DND-41 (cell line): ENCODE measurements around the gene PFKFB2.
A peak's percentile ranks its signal among the peaks of the same experiment; 100 is the strongest.

Experiments used
- ATAC-seq: fragments of 200-7000 bp; cut with Tn5 transposase; 3 replicates; pipeline ENCODE4 v1.9.1; 2021; ENCODE audit warnings: low read depth; ENCODE audit not compliant: insufficient read depth
- DNase-seq: peaks from one replicate; pipeline ENCODE4 v3.0.0-alpha.2; 2020
- H2AFZ ChIP-seq: 2 replicates; pipeline ENCODE4 v1.6.0; 2012; ENCODE audit warnings: low read depth, low read length
- H3K27ac ChIP-seq: 2 replicates; pipeline ENCODE4 v1.5.1; 2012; ENCODE audit warnings: low read length, inconsistent platforms
- H3K27me3 ChIP-seq: fragments of 200-600 bp; sonication (generic); 2 replicates; pipeline ENCODE4 v1.6.0; 2012; ENCODE audit warnings: low read length, mild to moderate bottlenecking, inconsistent platforms; ENCODE audit not compliant: insufficient read depth, poor library complexity
- H3K36me3 ChIP-seq: 2 replicates; pipeline ENCODE4 v1.5.1; 2012; ENCODE audit warnings: low read length, inconsistent platforms; ENCODE audit not compliant: insufficient read depth
- H3K4me1 ChIP-seq: 2 replicates; pipeline ENCODE4 v1.5.1; 2012; ENCODE audit warnings: mild to moderate bottlenecking, low read length; ENCODE audit not compliant: insufficient read depth
- H3K4me2 ChIP-seq: 2 replicates; pipeline ENCODE4 v1.6.0; 2012; ENCODE audit warnings: mild to moderate bottlenecking, moderate library complexity, low read length, inconsistent platforms; ENCODE audit not compliant: insufficient read depth
- H3K4me3 ChIP-seq, 2 experiments: fragments of 200-600 bp in 1 of 2; shearing (Covaris generic) in 1 of 2; 2 replicates each; pipeline ENCODE4 v1.5.1; 2012 to 2016; ENCODE audit warnings: inconsistent platforms in 2 of 2, low read length in 2 of 2, mild to moderate bottlenecking in 2 of 2, low read depth in 1 of 2, moderate library complexity in 1 of 2
- H3K79me2 ChIP-seq: 2 replicates; pipeline ENCODE4 v1.6.0; 2012; ENCODE audit warnings: low read length, inconsistent platforms; ENCODE audit not compliant: insufficient read depth
- H3K9ac ChIP-seq: 2 replicates; pipeline ENCODE4 v1.6.0; 2012; ENCODE audit warnings: low read depth, mild to moderate bottlenecking, inconsistent platforms, low read length, moderate library complexity
- H3K9me3 ChIP-seq: 2 replicates; pipeline ENCODE4 v1.5.1; 2012; ENCODE audit warnings: low read length, moderate library complexity, mild to moderate bottlenecking, inconsistent platforms; ENCODE audit not compliant: insufficient read depth, severe bottlenecking
- H4K20me1 ChIP-seq: 2 replicates; pipeline ENCODE4 v1.6.0; 2012; ENCODE audit warnings: low read length; ENCODE audit not compliant: insufficient read depth
- EZH2 ChIP-seq: IDR thresholded peaks from 3 replicates; pipeline ENCODE4 v1.6.1; 2012; ENCODE audit warnings: borderline replicate concordance, low read depth, mild to moderate bottlenecking, moderate library complexity, low read length, inconsistent platforms; ENCODE audit not compliant: severe bottlenecking
- TF ChIP-seq, protein P1 (sequence below): IDR thresholded peaks from 2 replicates; pipeline ENCODE4 v1.5.1; 2012; ENCODE audit warnings: borderline replicate concordance, low read length, moderate library complexity, mild to moderate bottlenecking; ENCODE audit not compliant: poor library complexity, severe bottlenecking; ENCODE audit errors: extremely low read depth

PFKFB2 gene

GRCh38 chr1:207052911-207053769, at the start of gene PFKFB2:
Gene PFKFB2 (plus strand): TSS chr1:207053275. CDS start chr1:207054718, 1,443 bp downstream.
- ATAC-seq (peak; percentile 79), DNase-seq (peak; percentile 80)
- peak within 1 kb of the TSS; percentile 82 for H2AFZ ChIP-seq
- peaks cover 43% of the 10 kb centered on the region for H3K4me1 ChIP-seq
- peaks cover 24% of the 10 kb centered on the region for H3K79me2 ChIP-seq
- TF ChIP-seq, protein P1, sequence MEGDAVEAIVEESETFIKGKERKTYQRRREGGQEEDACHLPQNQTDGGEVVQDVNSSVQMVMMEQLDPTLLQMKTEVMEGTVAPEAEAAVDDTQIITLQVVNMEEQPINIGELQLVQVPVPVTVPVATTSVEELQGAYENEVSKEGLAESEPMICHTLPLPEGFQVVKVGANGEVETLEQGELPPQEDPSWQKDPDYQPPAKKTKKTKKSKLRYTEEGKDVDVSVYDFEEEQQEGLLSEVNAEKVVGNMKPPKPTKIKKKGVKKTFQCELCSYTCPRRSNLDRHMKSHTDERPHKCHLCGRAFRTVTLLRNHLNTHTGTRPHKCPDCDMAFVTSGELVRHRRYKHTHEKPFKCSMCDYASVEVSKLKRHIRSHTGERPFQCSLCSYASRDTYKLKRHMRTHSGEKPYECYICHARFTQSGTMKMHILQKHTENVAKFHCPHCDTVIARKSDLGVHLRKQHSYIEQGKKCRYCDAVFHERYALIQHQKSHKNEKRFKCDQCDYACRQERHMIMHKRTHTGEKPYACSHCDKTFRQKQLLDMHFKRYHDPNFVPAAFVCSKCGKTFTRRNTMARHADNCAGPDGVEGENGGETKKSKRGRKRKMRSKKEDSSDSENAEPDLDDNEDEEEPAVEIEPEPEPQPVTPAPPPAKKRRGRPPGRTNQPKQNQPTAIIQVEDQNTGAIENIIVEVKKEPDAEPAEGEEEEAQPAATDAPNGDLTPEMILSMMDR, result no peak
- peak; percentile 18 for TF ChIP-seq EZH2
- peaks cover 9% of the 10 kb centered on the region for H4K20me1 ChIP-seq
- H3K9ac ChIP-seq, result peak within 1 kb of the TSS; percentile 46
- H3K4me3 ChIP-seq, result peak within 1 kb of the TSS; percentile 8 to 65; a peak in 3 of 4 replicates
- peaks cover 13% of the 10 kb centered on the region for H3K36me3 ChIP-seq
- peak within 1 kb of the TSS; percentile 69 for H3K4me2 ChIP-seq
- no peaks in the 10 kb centered on the region for H3K9me3 ChIP-seq
- peaks cover 9% of the 10 kb centered on the region for H3K27me3 ChIP-seq
- H3K27ac ChIP-seq, result peak within 1 kb of the TSS; percentile 50

DNA sequence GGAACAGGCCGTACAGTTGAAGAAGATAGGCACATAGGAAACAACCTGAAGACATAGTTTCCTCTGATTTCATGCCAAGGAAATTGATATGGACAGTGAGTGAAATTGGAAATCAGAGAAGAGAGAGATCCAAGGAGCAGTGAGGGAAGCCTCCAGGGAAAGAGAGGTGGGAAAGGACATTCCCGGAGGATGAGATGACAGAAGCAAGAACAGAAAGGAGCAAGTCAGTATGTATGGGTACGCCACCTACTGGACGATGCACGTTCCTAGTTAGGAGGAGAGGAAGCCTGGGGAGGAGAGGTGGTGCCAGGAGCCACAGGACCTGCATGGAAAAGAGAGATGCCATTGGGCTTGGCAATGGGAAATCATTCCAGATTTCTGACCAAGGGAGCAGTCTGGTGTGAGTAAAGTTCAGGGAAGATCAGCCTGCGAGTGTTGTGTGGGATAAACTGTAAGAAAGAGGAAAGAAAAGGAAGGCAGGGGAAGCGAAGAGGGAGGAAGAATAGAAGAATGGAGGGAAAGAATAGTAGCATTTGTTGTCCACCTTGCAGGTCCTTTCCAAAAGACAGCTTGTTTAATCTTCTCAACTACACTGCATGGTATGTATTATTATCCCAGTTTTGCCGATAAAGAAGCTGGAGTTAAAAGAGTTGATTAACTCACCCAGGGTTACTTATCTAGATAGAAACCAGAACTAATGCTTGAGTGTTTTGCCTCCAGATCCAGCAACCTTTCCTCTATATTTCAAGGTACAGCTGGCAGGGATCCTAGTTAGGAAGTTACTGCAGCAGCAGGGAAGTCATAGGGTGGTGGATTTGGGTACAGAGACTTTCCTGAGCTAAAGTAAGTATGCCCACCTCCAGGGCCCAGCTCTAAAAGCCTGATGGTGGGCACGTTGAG, 47.9 kb upstream of the PFKFB2 start:
- H3K9me3 ChIP-seq, result no peaks in the 10 kb centered on the region
- H3K79me2 ChIP-seq, result no peaks in the 10 kb centered on the region
- no peaks in the 10 kb centered on the region for H3K4me1 ChIP-seq
- H3K4me2 ChIP-seq, result no peak overlapping the region
- H3K9ac ChIP-seq, result no peak overlapping the region
- H3K27ac ChIP-seq, result no peak overlapping the region
- DNase-seq, result peak; percentile 52
- no peak overlapping the region for H3K4me3 ChIP-seq
- TF ChIP-seq, protein P1, result peak; percentile 89
- TF ChIP-seq EZH2, result no peak
- no peak overlapping the region for H2AFZ ChIP-seq
- peaks cover 17% of the 10 kb centered on the region for H3K27me3 ChIP-seq
- peak; percentile 85 for ATAC-seq
- no peaks in the 10 kb centered on the region for H4K20me1 ChIP-seq
- no peaks in the 10 kb centered on the region for H3K36me3 ChIP-seq

GRCh38 chr1:207006083-207006482, 47.0 kb upstream of the PFKFB2 start:
- Histone ChIP-seq H3K4me1 (no peaks in the 10 kb centered on the region), H3K4me3 (no peak overlapping the region), H3K27ac (no peak overlapping the region), H3K9me3 (no peaks in the 10 kb centered on the region), H4K20me1 (no peaks in the 10 kb centered on the region), H3K4me2 (no peak overlapping the region), H2AFZ (no peak overlapping the region), H3K27me3 (peaks cover 21% of the 10 kb centered on the region), H3K36me3 (no peaks in the 10 kb centered on the region), H3K79me2 (no peaks in the 10 kb centered on the region), H3K9ac (no peak overlapping the region)
- TF ChIP-seq, protein P1, result no peak
- no peak for TF ChIP-seq EZH2
- DNase-seq, result no peak
- ATAC-seq, result no peak
